Upper lobe of left lung (tissue), 4 donors: ENCODE results near the gene ZNF576.

Experiments
- CTCF ChIP-seq, 6 experiments: fragments of 450-650 bp in 4 of 6; fragments of 200-600 bp in 2 of 6; sonication (generic) in 2 of 6; IDR thresholded peaks; one replicate each; pipeline ENCODE4 v1.5.1; 2016 to 2019; ENCODE audit warnings: antibody characterized with exemption in 6 of 6
- EP300 ChIP-seq, 4 donors: sonication (generic); formaldehyde crosslinking; IDR thresholded peaks; one replicate each; pipeline ENCODE4 v1.5.1; 2017; ENCODE audit warnings: antibody characterized with exemption in 4 of 4, control low read depth in 2 of 4
- POLR2A ChIP-seq, 4 donors: fragments of 450-650 bp; IDR thresholded peaks; one replicate each; pipeline ENCODE4 v1.5.1; 2016 to 2017; ENCODE audit warnings: antibody characterized with exemption in 4 of 4, mild to moderate bottlenecking in 2 of 4
- POLR2AphosphoS5 ChIP-seq, 2 donors: sonication (generic); formaldehyde crosslinking; IDR thresholded peaks; one replicate each; pipeline ENCODE4 v1.5.1; 2017; ENCODE audit warnings: antibody characterized with exemption in 2 of 2

GRCh38 chr19:43622070-43622469, 25.7 kb downstream of the ZNF576 start:
- no peak for TF ChIP-seq POLR2A (IDR thresholded peaks at IDR 0.05)
- TF ChIP-seq CTCF (IDR thresholded peaks at IDR 0.05): no peak
- no peak for TF ChIP-seq EP300 (IDR thresholded peaks at IDR 0.05)
- no peak for TF ChIP-seq POLR2AphosphoS5 (IDR thresholded peaks at IDR 0.05)
